GM11168 (cell line): ENCODE measurements around the gene DVL3.
"Not testable (repeated sequence)": the region's sequence is repeated elsewhere in the genome, so short reads cannot be mapped to it uniquely, and the experiment has no call there.

Experiments
- in situ Hi-C: fragments of 300-500 bp; cut with MboI; formaldehyde crosslinking; loops from one replicate; pipeline ENCODE4 v1.12.0; 2022; ENCODE audit warnings: low sequenced_read_pairs; ENCODE audit not compliant: unreplicated experiment

The DVL3 gene

GRCh38 chr3:184154885-184155643 is at the start of gene DVL3:
Gene DVL3, plus strand, starts transcription at chr3:184155377. Its CDS starts 259 bp downstream, at chr3:184155636.
- in situ Hi-C loops, result no loop called here

GRCh38 chr3:184110316-184110725 is 44.9 kb upstream of the DVL3 start:
- in situ Hi-C loops, result no loop called here

GRCh38 chr3:184116017-184116416 is 39.2 kb upstream of the DVL3 start:
- in situ Hi-C loops, result no loop called here

GRCh38 chr3:184117636-184118035 is 37.5 kb upstream of the DVL3 start:
- in situ Hi-C loops, result no loop called here

GRCh38 chr3:184121031-184121430 is 34.1 kb upstream of the DVL3 start:
- in situ Hi-C loops, result not testable (repeated sequence)

GRCh38 chr3:184126006-184126405 is 29.2 kb upstream of the DVL3 start:
- in situ Hi-C loops, result no loop called here

GRCh38 chr3:184129012-184129411 is 26.2 kb upstream of the DVL3 start:
- in situ Hi-C loops, result no loop called here

GRCh38 chr3:184132945-184133344 is 22.2 kb upstream of the DVL3 start:
- in situ Hi-C loops, result no loop called here

GRCh38 chr3:184133840-184134745 is 21.1 kb upstream of the DVL3 start:
- in situ Hi-C loops, result no loop called here

- in situ Hi-C loops, result no loop called here
These were observed 20.4 kb upstream of the DVL3 start for GRCh38 chr3:184134746-184135148.

- in situ Hi-C loops, result no loop called here
These were observed 19.8 kb upstream of the DVL3 start, which contains the start of gene EIF2B5 for GRCh38 chr3:184135149-184135910. Gene EIF2B5, plus strand, starts transcription at chr3:184135358. Its CDS starts 28 bp downstream, at chr3:184135386.

GRCh38 chr3:184135911-184136260 is 19.3 kb upstream of the DVL3 start:
- in situ Hi-C loops, result no loop called here

GRCh38 chr3:184140436-184140835 is 14.7 kb upstream of the DVL3 start:
- in situ Hi-C loops, result no loop called here

- in situ Hi-C loops, result no loop called here
These were observed 13.0 kb upstream of the DVL3 start for GRCh38 chr3:184142199-184142598.

- in situ Hi-C loops, result no loop called here
These were observed 11.8 kb upstream of the DVL3 start for GRCh38 chr3:184143327-184143726.

- in situ Hi-C loops, result no loop called here
These were observed 10.7 kb upstream of the DVL3 start for GRCh38 chr3:184144505-184144904.

GRCh38 chr3:184145111-184145524 is 10.1 kb upstream of the DVL3 start:
- in situ Hi-C loops, result no loop called here

GRCh38 chr3:184145751-184146270 is 9.4 kb upstream of the DVL3 start:
- in situ Hi-C loops, result no loop called here

GRCh38 chr3:184148076-184148475 is 7.1 kb upstream of the DVL3 start:
- in situ Hi-C loops, result no loop called here

GRCh38 chr3:184149123-184149522 is 6.1 kb upstream of the DVL3 start:
- in situ Hi-C loops, result no loop called here
